C4-2B (cell line): ENCODE results near the gene TENM4.

Source experiments
- ZFX ChIP-seq: fragments of 450-650 bp; IDR thresholded peaks from 2 replicates; pipeline ENCODE4 v1.6.1; 2017
- TF ChIP-seq, protein P1 (sequence below): fragments of 450-650 bp; conservative IDR thresholded peaks from 2 replicates; pipeline ENCODE4 v1.5.1; 2017; ENCODE audit warnings: mild to moderate bottlenecking

DNA sequence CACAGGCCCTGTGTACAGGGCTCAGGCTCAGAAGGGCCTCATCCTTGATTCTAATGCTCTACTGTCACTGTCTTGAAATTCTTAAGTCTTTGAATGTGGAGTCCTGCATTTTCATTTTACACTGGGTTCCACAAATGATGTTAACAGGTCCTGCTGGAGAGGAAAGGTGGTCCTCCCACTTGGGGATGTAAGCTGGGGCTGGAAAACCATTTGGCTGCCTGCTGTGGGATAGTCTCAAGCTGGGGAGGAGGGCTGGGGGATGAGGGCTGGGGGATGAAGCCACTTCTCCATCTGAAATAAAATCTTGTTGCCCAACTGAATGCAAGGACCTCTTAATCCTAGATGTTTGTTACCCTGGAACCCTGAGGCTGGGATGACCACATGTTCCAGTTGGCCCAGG lies 423.0 kb downstream of the TENM4 start:
- TF ChIP-seq, protein P1, sequence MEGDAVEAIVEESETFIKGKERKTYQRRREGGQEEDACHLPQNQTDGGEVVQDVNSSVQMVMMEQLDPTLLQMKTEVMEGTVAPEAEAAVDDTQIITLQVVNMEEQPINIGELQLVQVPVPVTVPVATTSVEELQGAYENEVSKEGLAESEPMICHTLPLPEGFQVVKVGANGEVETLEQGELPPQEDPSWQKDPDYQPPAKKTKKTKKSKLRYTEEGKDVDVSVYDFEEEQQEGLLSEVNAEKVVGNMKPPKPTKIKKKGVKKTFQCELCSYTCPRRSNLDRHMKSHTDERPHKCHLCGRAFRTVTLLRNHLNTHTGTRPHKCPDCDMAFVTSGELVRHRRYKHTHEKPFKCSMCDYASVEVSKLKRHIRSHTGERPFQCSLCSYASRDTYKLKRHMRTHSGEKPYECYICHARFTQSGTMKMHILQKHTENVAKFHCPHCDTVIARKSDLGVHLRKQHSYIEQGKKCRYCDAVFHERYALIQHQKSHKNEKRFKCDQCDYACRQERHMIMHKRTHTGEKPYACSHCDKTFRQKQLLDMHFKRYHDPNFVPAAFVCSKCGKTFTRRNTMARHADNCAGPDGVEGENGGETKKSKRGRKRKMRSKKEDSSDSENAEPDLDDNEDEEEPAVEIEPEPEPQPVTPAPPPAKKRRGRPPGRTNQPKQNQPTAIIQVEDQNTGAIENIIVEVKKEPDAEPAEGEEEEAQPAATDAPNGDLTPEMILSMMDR: no peak
- no peak for TF ChIP-seq ZFX
